WTC11 (cell line): Measurements from ENCODE around the gene KLF13. TPM values are rescaled to one million over a fixed set of nuclear protein-coding genes. Genes with fewer than 3 reads are reported as not detected.

Experiments
- ATAC-seq: fragments of 200-7000 bp; cut with Tn5 transposase; 2 replicates; pipeline ENCODE4 v1.10.0; 2021; ENCODE audit warnings: mild to moderate bottlenecking, moderate library complexity
- CTCF ChIA-PET: fragments of 300-600 bp; sonication (Branson Sonifier 250); formaldehyde crosslinking; loops from one replicate; lab custom pipeline; 2021; ENCODE audit warnings: antibody characterized with exemption; lab: Charles Lee
- POLR2A ChIA-PET: fragments of 350-600 bp; sonication (Branson Sonifier 250); formaldehyde crosslinking; loops from one replicate; lab custom pipeline; 2021; ENCODE audit warnings: antibody characterized with exemption; lab: Charles Lee
- DNase-seq: peaks from one replicate; pipeline ENCODE4 v3.0.0; 2021; ENCODE audit warnings: low spot score
- H3K27ac Mint-ChIP-seq: 2 replicates; pipeline ENCODE4 v1.8.0; 2021; ENCODE audit warnings: mixed read lengths
- H3K27me3 Mint-ChIP-seq: 2 replicates; pipeline ENCODE4 v1.8.0; 2021; ENCODE audit warnings: low read depth, mild to moderate bottlenecking, moderate library complexity, mixed read lengths
- H3K36me3 Mint-ChIP-seq: 2 replicates; pipeline ENCODE4 v1.8.0; 2021; ENCODE audit warnings: mixed read lengths
- H3K4me1 Mint-ChIP-seq: 2 replicates; pipeline ENCODE4 v1.8.0; 2022; ENCODE audit warnings: mixed read lengths
- H3K4me3 Mint-ChIP-seq: 2 replicates; pipeline ENCODE4 v1.8.0; 2021; ENCODE audit warnings: mild to moderate bottlenecking, moderate library complexity, mixed read lengths
- H3K9me3 Mint-ChIP-seq: 2 replicates; pipeline ENCODE4 v1.8.0; 2021; ENCODE audit warnings: mixed read lengths
- ATF2 ChIP-seq: sonication (generic); formaldehyde crosslinking; IDR thresholded peaks from 2 replicates; pipeline ENCODE4 v1.8.1; 2022; ENCODE audit warnings: low read depth, missing genetic modification reagents, borderline replicate concordance
- CREM ChIP-seq: sonication (generic); formaldehyde crosslinking; IDR thresholded peaks from 2 replicates; pipeline ENCODE4 v1.8.1; 2022; ENCODE audit warnings: mild to moderate bottlenecking, missing genetic modification reagents, moderate library complexity
- EMX1 ChIP-seq: fragments of 250-450 bp; sonication (Bioruptor Pico); IDR thresholded peaks from 2 replicates; pipeline ENCODE4 v1.8.0; 2021; ENCODE audit warnings: mild to moderate bottlenecking
- GRHL2 ChIP-seq: fragments of 250-450 bp; sonication (Bioruptor Pico); IDR thresholded peaks from 2 replicates; pipeline ENCODE4 v1.8.0; 2022; ENCODE audit warnings: mild to moderate bottlenecking, moderate library complexity; ENCODE audit not compliant: insufficient replicate concordance, severe bottlenecking
- IRF1 ChIP-seq: sonication (generic); formaldehyde crosslinking; IDR thresholded peaks from 2 replicates; pipeline ENCODE4 v1.8.0; 2023; ENCODE audit warnings: missing genetic modification reagents
- JAZF1 ChIP-seq: fragments of 250-450 bp; sonication (Bioruptor Pico); IDR thresholded peaks from 2 replicates; pipeline ENCODE4 v1.9.0; 2021; ENCODE audit warnings: moderate library complexity, mild to moderate bottlenecking, inconsistent platforms
- MAX ChIP-seq: sonication (generic); formaldehyde crosslinking; IDR thresholded peaks from 2 replicates; pipeline ENCODE4 v1.8.0; 2022; ENCODE audit warnings: mild to moderate bottlenecking, missing genetic modification reagents
- PRDM15 ChIP-seq: sonication (generic); formaldehyde crosslinking; IDR thresholded peaks from 2 replicates; pipeline ENCODE4 v1.8.0; 2022; ENCODE audit warnings: missing genetic modification reagents
- PREB ChIP-seq: sonication (generic); formaldehyde crosslinking; IDR thresholded peaks from 2 replicates; pipeline ENCODE4 v1.8.1; 2022; ENCODE audit warnings: mild to moderate bottlenecking, missing genetic modification reagents, moderate library complexity, borderline replicate concordance
- PRRX2 ChIP-seq: fragments of 250-450 bp; sonication (Bioruptor Pico); IDR thresholded peaks from 2 replicates; pipeline ENCODE4 v1.8.0; 2021; ENCODE audit warnings: mild to moderate bottlenecking
- ZNF281 ChIP-seq: sonication (generic); formaldehyde crosslinking; IDR thresholded peaks from 2 replicates; pipeline ENCODE4 v1.8.0; 2023; ENCODE audit warnings: mild to moderate bottlenecking, missing genetic modification reagents
- ZNF396 ChIP-seq: fragments of 250-450 bp; sonication (Bioruptor Pico); IDR thresholded peaks from 2 replicates; pipeline ENCODE4 v1.8.0; 2021; ENCODE audit warnings: mild to moderate bottlenecking, moderate library complexity, borderline replicate concordance
- ZNF512 ChIP-seq: sonication (generic); formaldehyde crosslinking; IDR thresholded peaks from 2 replicates; pipeline ENCODE4 v1.8.1; 2022; ENCODE audit warnings: missing genetic modification reagents, borderline replicate concordance
- total RNA-seq: library from RNA; stranded (reverse); gene quantifications from 3 replicates; pipeline ENCODE4 v1.2.3, GENCODE V29; 2021

KLF13 gene
- total RNA-seq, 1 experiment from 2014 or later = 38.1 TPM

GRCh38 chr15:31322504-31322903, 4.1 kb upstream of the KLF13 start:
- TF ChIP-seq ZNF396 (CRISPR knock-in tag) (no peak), ZNF281 (no peak), EMX1 (CRISPR knock-in tag) (no peak), PREB (CRISPR knock-in tag) (no peak), JAZF1 (CRISPR knock-in tag) (no peak)
- Mint-ChIP-seq H3K4me3 (no peak overlapping the region), H3K36me3 (peaks cover 6% of the 10 kb centered on the region; the same call in 1 of the 2 replicates), H3K27ac (no peak overlapping the region), H3K9me3 (peaks cover 8% of the 10 kb centered on the region), H3K4me1 (peaks cover 24% of the 10 kb centered on the region), H3K27me3 (peaks cover 17% of the 10 kb centered on the region)
- CTCF ChIA-PET = no interaction called here
- ATAC-seq (no peak), DNase-seq (no peak)
- POLR2A ChIA-PET = no interaction called here

GRCh38 chr15:31323627-31324026, 3.0 kb upstream of the KLF13 start:
- CTCF ChIA-PET = no interaction called here
- no peak for ATAC-seq
- Mint-ChIP-seq H3K27me3 (peaks cover 17% of the 10 kb centered on the region), H3K27ac (no peak overlapping the region), H3K4me3 (no peak overlapping the region), H3K9me3 (peaks cover 8% of the 10 kb centered on the region), H3K36me3 (peaks cover 6% of the 10 kb centered on the region; the same call in 1 of the 2 replicates), H3K4me1 (peaks cover 26% of the 10 kb centered on the region)
- no peak for DNase-seq
- POLR2A ChIA-PET = no interaction called here
- TF ChIP-seq ZNF512 (CRISPR knock-in tag) (no peak), PRRX2 (CRISPR knock-in tag) (no peak), GRHL2 (no peak), ATF2 (no peak), CREM (CRISPR knock-in tag) (no peak), IRF1 (CRISPR knock-in tag) (no peak), PRDM15 (no peak), MAX (CRISPR knock-in tag) (no peak)
